CMK (cell line): ENCODE data around the gene ADAMTS16.
"Not testable (repeated sequence)": the region's sequence is repeated elsewhere in the genome, so short reads cannot be mapped to it uniquely, and the experiment has no call there.

Experiments
- DNase-seq: peaks from one replicate; pipeline ENCODE4 v3.0.0-alpha.2; 2010; ENCODE audit warnings: low read depth

Gene ADAMTS16

GRCh38 chr5:5139777-5140478 is at the start of gene ADAMTS16:
Gene ADAMTS16, plus strand, starts transcription at chr5:5140330. Its CDS starts 138 bp downstream, at chr5:5140468.
- DNase-seq, result no peak

- no peak for DNase-seq
Measured at GRCh38 chr5:5092149-5092548, 48.0 kb upstream of the ADAMTS16 start.

GRCh38 chr5:5100635-5101034 is 39.5 kb upstream of the ADAMTS16 start:
- DNase-seq, result no peak

- DNase-seq, result no peak
Measured at GRCh38 chr5:5101676-5102075, 38.5 kb upstream of the ADAMTS16 start.

GRCh38 chr5:5103245-5103644 is 36.9 kb upstream of the ADAMTS16 start:
- no peak for DNase-seq

- DNase-seq, result no peak
Measured at GRCh38 chr5:5104550-5104949, 35.6 kb upstream of the ADAMTS16 start.

- no peak for DNase-seq
Measured at GRCh38 chr5:5105531-5105930, 34.6 kb upstream of the ADAMTS16 start.

- no peak for DNase-seq
Measured at GRCh38 chr5:5116956-5117355, 23.2 kb upstream of the ADAMTS16 start.

GRCh38 chr5:5122776-5123175 is 17.4 kb upstream of the ADAMTS16 start:
- DNase-seq, result no peak

- no peak for DNase-seq
Measured at GRCh38 chr5:5124231-5124630, 15.9 kb upstream of the ADAMTS16 start.

- no peak for DNase-seq
Measured at GRCh38 chr5:5126444-5126843, 13.7 kb upstream of the ADAMTS16 start.

GRCh38 chr5:5128766-5129165 is 11.4 kb upstream of the ADAMTS16 start:
- no peak for DNase-seq

- no peak for DNase-seq
Measured at GRCh38 chr5:5132234-5132633, 7.9 kb upstream of the ADAMTS16 start.

- no peak for DNase-seq
Measured at GRCh38 chr5:5132693-5133295, 7.3 kb upstream of the ADAMTS16 start.

GRCh38 chr5:5134107-5134506 is 6.0 kb upstream of the ADAMTS16 start:
- DNase-seq, result no peak

GRCh38 chr5:5135957-5136676 is 4.0 kb upstream of the ADAMTS16 start:
- no peak for DNase-seq

- DNase-seq, result not testable (repeated sequence)
Measured at GRCh38 chr5:5137851-5138250, 2.3 kb upstream of the ADAMTS16 start.

- DNase-seq, result no peak
Measured at GRCh38 chr5:5139336-5139776, 774 bp upstream of the ADAMTS16 start.

GRCh38 chr5:5140479-5141338 is 579 bp downstream of the ADAMTS16 start:
- DNase-seq, result no peak

GRCh38 chr5:5141339-5141599 is 1.1 kb downstream of the ADAMTS16 start:
- DNase-seq, result no peak

- peak; percentile 22 for DNase-seq
Measured at GRCh38 chr5:5141625-5142525, 1.7 kb downstream of the ADAMTS16 start.
